ENCODE results near the gene WDR7.

The WDR7 gene

DNA sequence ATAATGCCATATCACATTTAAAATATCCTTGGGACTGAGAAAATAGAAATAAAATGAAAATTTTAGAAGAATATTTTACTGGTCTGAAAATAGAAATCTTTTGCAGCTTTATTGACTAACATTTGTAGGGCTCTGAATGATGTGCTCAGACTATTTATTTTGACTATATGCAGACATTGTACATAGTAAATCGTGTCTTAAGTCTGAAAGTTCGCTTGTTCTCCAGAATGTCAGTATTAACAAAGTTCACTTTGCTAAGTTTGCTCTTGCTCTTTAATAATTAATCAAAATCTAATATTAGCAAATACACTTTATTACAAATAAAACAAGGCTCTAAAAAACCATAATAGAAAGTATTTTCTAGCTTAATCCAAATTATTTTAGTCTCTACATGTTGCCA is 219.8 kb downstream of the WDR7 start:
- TF ChIP-seq TAF1 (IDR thresholded peaks at IDR 0.05; ENCODE audit: low read depth), result no peak
- no peak for TF ChIP-seq ZBTB7A (IDR thresholded peaks at IDR 0.05; ENCODE audit: low read depth)
- TF ChIP-seq, protein P1, sequence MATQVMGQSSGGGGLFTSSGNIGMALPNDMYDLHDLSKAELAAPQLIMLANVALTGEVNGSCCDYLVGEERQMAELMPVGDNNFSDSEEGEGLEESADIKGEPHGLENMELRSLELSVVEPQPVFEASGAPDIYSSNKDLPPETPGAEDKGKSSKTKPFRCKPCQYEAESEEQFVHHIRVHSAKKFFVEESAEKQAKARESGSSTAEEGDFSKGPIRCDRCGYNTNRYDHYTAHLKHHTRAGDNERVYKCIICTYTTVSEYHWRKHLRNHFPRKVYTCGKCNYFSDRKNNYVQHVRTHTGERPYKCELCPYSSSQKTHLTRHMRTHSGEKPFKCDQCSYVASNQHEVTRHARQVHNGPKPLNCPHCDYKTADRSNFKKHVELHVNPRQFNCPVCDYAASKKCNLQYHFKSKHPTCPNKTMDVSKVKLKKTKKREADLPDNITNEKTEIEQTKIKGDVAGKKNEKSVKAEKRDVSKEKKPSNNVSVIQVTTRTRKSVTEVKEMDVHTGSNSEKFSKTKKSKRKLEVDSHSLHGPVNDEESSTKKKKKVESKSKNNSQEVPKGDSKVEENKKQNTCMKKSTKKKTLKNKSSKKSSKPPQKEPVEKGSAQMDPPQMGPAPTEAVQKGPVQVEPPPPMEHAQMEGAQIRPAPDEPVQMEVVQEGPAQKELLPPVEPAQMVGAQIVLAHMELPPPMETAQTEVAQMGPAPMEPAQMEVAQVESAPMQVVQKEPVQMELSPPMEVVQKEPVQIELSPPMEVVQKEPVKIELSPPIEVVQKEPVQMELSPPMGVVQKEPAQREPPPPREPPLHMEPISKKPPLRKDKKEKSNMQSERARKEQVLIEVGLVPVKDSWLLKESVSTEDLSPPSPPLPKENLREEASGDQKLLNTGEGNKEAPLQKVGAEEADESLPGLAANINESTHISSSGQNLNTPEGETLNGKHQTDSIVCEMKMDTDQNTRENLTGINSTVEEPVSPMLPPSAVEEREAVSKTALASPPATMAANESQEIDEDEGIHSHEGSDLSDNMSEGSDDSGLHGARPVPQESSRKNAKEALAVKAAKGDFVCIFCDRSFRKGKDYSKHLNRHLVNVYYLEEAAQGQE (IDR thresholded peaks at IDR 0.05; ENCODE audit: low read depth), result no peak
- TF ChIP-seq CEBPB (IDR thresholded peaks at IDR 0.05), result no peak
- no peak for TF ChIP-seq EGR1 (IDR thresholded peaks at IDR 0.05)
- no peak for TF ChIP-seq TEAD4 (IDR thresholded peaks at IDR 0.05)
- TF ChIP-seq, protein P2, sequence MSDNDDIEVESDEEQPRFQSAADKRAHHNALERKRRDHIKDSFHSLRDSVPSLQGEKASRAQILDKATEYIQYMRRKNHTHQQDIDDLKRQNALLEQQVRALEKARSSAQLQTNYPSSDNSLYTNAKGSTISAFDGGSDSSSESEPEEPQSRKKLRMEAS (IDR thresholded peaks at IDR 0.05), result no peak
- TF ChIP-seq EP300 (IDR thresholded peaks at IDR 0.05; ENCODE audit: borderline replicate concordance), result no peak
- TF ChIP-seq USF1 (IDR thresholded peaks at IDR 0.05), result no peak
- TF ChIP-seq NFIC (IDR thresholded peaks at IDR 0.05), result no peak
- TF ChIP-seq TCF12 (IDR thresholded peaks at IDR 0.05; ENCODE audit: low read depth), result no peak
- TF ChIP-seq RAD21 (IDR thresholded peaks at IDR 0.05; ENCODE audit: low read depth), result no peak
- TF ChIP-seq FOXM1 (IDR thresholded peaks at IDR 0.05; ENCODE audit: borderline replicate concordance, low read depth), result no peak
- no peak for TF ChIP-seq YY1 (IDR thresholded peaks at IDR 0.05; ENCODE audit: low read depth)

- TF ChIP-seq USF1 (IDR thresholded peaks at IDR 0.05) (no peak), EP300 (IDR thresholded peaks at IDR 0.05; ENCODE audit: borderline replicate concordance) (no peak), CEBPB (IDR thresholded peaks at IDR 0.05) (no peak), TEAD4 (IDR thresholded peaks at IDR 0.05) (no peak), NFIC (IDR thresholded peaks at IDR 0.05) (no peak), YY1 (IDR thresholded peaks at IDR 0.05; ENCODE audit: low read depth) (no peak), EGR1 (IDR thresholded peaks at IDR 0.05) (no peak), ZBTB7A (IDR thresholded peaks at IDR 0.05; ENCODE audit: low read depth) (no peak), RAD21 (IDR thresholded peaks at IDR 0.05; ENCODE audit: low read depth) (no peak), TCF12 (IDR thresholded peaks at IDR 0.05; ENCODE audit: low read depth) (no peak), TAF1 (IDR thresholded peaks at IDR 0.05; ENCODE audit: low read depth) (no peak), CREB1 (IDR thresholded peaks at IDR 0.05; ENCODE audit: low read depth) (no peak)
These were observed 221.0 kb downstream of the WDR7 start for GRCh38 chr18:56872140-56872539.

DNA sequence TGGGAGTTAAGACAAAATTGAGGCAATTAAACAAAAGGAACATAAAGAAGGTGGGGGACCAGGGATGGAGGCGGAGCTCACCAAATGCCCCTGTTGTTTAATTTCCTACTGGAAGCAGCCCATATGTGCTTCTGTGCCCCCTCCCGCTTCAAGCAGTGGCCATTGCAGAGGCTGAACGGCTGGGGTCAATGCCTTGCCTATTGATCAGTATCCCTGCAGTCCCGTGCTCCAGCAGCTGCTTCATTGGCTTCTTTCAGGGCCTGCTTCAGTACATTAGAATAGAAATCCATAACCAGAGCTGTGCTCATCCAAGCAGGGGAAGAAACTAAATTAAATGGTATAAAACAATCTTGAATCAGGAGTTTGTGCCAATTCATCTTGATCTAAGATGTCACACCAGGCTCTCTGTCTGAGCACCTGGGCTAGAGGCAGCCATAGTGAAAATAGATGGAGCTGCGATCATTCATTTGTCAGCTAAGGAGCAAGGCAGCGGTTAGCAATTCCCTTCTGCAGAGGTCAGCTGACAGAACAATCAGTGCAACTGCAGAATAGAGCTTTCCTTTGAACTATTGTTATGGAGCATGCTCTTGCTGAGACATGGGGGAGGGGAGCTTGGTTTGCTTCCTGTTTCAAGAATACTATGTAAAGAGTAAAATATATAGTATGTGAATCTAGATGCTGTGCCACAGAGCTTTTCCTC is 222.4 kb downstream of the WDR7 start:
- TF ChIP-seq RAD21 (IDR thresholded peaks at IDR 0.05; ENCODE audit: low read depth) (no peak), NFIC (IDR thresholded peaks at IDR 0.05) (no peak), TAF1 (IDR thresholded peaks at IDR 0.05; ENCODE audit: low read depth) (no peak), USF1 (IDR thresholded peaks at IDR 0.05) (peak; percentile 34; the same call in 1 of the 2 replicates)

- TF ChIP-seq, protein P2 (IDR thresholded peaks at IDR 0.05), result no peak
- TF ChIP-seq YY1 (IDR thresholded peaks at IDR 0.05; ENCODE audit: low read depth) (no peak), FOXM1 (IDR thresholded peaks at IDR 0.05; ENCODE audit: borderline replicate concordance, low read depth) (no peak), TEAD4 (IDR thresholded peaks at IDR 0.05) (no peak), ZBTB7A (IDR thresholded peaks at IDR 0.05; ENCODE audit: low read depth) (no peak), CREB1 (IDR thresholded peaks at IDR 0.05; ENCODE audit: low read depth) (no peak), USF1 (IDR thresholded peaks at IDR 0.05) (no peak), RAD21 (IDR thresholded peaks at IDR 0.05; ENCODE audit: low read depth) (no peak)
- TF ChIP-seq, protein P1 (IDR thresholded peaks at IDR 0.05; ENCODE audit: low read depth), result no peak
These were observed 227.6 kb downstream of the WDR7 start for GRCh38 chr18:56878711-56879110.

- TF ChIP-seq CEBPB (IDR thresholded peaks at IDR 0.05) (no peak), FOXM1 (IDR thresholded peaks at IDR 0.05; ENCODE audit: borderline replicate concordance, low read depth) (no peak), ZBTB7A (IDR thresholded peaks at IDR 0.05; ENCODE audit: low read depth) (no peak), RAD21 (IDR thresholded peaks at IDR 0.05; ENCODE audit: low read depth) (no peak), TCF12 (IDR thresholded peaks at IDR 0.05; ENCODE audit: low read depth) (no peak), CREB1 (IDR thresholded peaks at IDR 0.05; ENCODE audit: low read depth) (no peak), TEAD4 (IDR thresholded peaks at IDR 0.05) (no peak), EP300 (IDR thresholded peaks at IDR 0.05; ENCODE audit: borderline replicate concordance) (no peak), USF1 (IDR thresholded peaks at IDR 0.05) (no peak), NFIC (IDR thresholded peaks at IDR 0.05) (no peak), EGR1 (IDR thresholded peaks at IDR 0.05) (no peak), YY1 (IDR thresholded peaks at IDR 0.05; ENCODE audit: low read depth) (no peak), TAF1 (IDR thresholded peaks at IDR 0.05; ENCODE audit: low read depth) (no peak)
- TF ChIP-seq, protein P2 (IDR thresholded peaks at IDR 0.05), result no peak
- TF ChIP-seq, protein P1 (IDR thresholded peaks at IDR 0.05; ENCODE audit: low read depth), result no peak
These were observed 233.4 kb downstream of the WDR7 start for GRCh38 chr18:56884511-56884910.
